Amniotic stem cell (primary cell): ENCODE results near the gene NCBP2.

ENCODE experiments used
- DNase-seq: peaks from one replicate; lab custom pipeline; 2025; lab: John Stamatoyannopoulos, UW

The NCBP2 gene

GRCh38 chr3:196941729-196942225 is 551 bp downstream of the NCBP2 start:
- peak; percentile 27 for DNase-seq

- DNase-seq, result no peak
Measured at GRCh38 chr3:196938576-196938975, 3.8 kb downstream of the NCBP2 start.

GRCh38 chr3:196938124-196938523 is 4.2 kb downstream of the NCBP2 start:
- no peak for DNase-seq

- DNase-seq, result no peak
Measured at GRCh38 chr3:196936288-196936687, 6.0 kb downstream of the NCBP2 start.

- DNase-seq, result no peak
Measured at GRCh38 chr3:196932600-196932999, 9.7 kb downstream of the NCBP2 start.

GRCh38 chr3:196931828-196932587 is 10.3 kb downstream of the NCBP2 start:
- no peak for DNase-seq

GRCh38 chr3:196931157-196931556 is 11.2 kb downstream of the NCBP2 start:
- no peak for DNase-seq

GRCh38 chr3:196927571-196928453 is 14.5 kb downstream of the NCBP2 start:
- no peak for DNase-seq

GRCh38 chr3:196920733-196921132 is 21.6 kb downstream of the NCBP2 start:
- no peak for DNase-seq

- no peak for DNase-seq
Measured at GRCh38 chr3:196918968-196919367, 23.4 kb downstream of the NCBP2 start.

- no peak for DNase-seq
Measured at GRCh38 chr3:196916995-196917394, 25.3 kb downstream of the NCBP2 start.

- no peak for DNase-seq
Measured at GRCh38 chr3:196916221-196916620, 26.1 kb downstream of the NCBP2 start.

- DNase-seq, result no peak
Measured at GRCh38 chr3:196915375-196915774, 27.0 kb downstream of the NCBP2 start.

- DNase-seq, result no peak
Measured at GRCh38 chr3:196914866-196915265, 27.5 kb downstream of the NCBP2 start.

GRCh38 chr3:196903740-196904139 is 38.6 kb downstream of the NCBP2 start:
- DNase-seq, result no peak

GRCh38 chr3:196902296-196902695 is 40.0 kb downstream of the NCBP2 start:
- DNase-seq, result no peak

GRCh38 chr3:196901768-196902167 is 40.6 kb downstream of the NCBP2 start:
- DNase-seq, result no peak

GRCh38 chr3:196896229-196896628 is 46.1 kb downstream of the NCBP2 start:
- DNase-seq, result no peak

- no peak for DNase-seq
Measured at GRCh38 chr3:196894557-196895295, 47.6 kb downstream of the NCBP2 start.

- no peak for DNase-seq
Measured at GRCh38 chr3:196889844-196890708, 52.3 kb downstream of the NCBP2 start.

GRCh38 chr3:196886144-196886543 is 56.2 kb downstream of the NCBP2 start:
- DNase-seq, result no peak
